Endothelial cell (in vitro differentiated cells): Measurements from ENCODE around the gene TBK1. TPM values are rescaled to one million over a fixed set of nuclear protein-coding genes. Genes with fewer than 3 reads are reported as not detected.
"Not testable (repeated sequence)": the region's sequence is repeated elsewhere in the genome, so short reads cannot be mapped to it uniquely, and the experiment has no call there.

Experiments
- DNase-seq: peaks from one replicate; pipeline ENCODE4 v3.0.0; 2021; ENCODE audit warnings: low spot score
- H3K27ac Mint-ChIP-seq: one replicate; pipeline ENCODE4 v1.8.0; 2021; ENCODE audit warnings: mixed read lengths, inconsistent platforms; ENCODE audit not compliant: unreplicated experiment
- H3K27me3 Mint-ChIP-seq: one replicate; pipeline ENCODE4 v1.8.0; 2021; ENCODE audit warnings: mild to moderate bottlenecking, moderate library complexity, mixed read lengths, inconsistent platforms; ENCODE audit not compliant: unreplicated experiment
- H3K36me3 Mint-ChIP-seq: one replicate; pipeline ENCODE4 v1.8.0; 2021; ENCODE audit warnings: mild to moderate bottlenecking, low read depth, mixed read lengths, inconsistent platforms; ENCODE audit not compliant: unreplicated experiment
- H3K4me1 Mint-ChIP-seq: one replicate; pipeline ENCODE4 v1.8.0; 2021; ENCODE audit warnings: mild to moderate bottlenecking, mixed read lengths, inconsistent platforms; ENCODE audit not compliant: unreplicated experiment
- H3K4me3 Mint-ChIP-seq: one replicate; pipeline ENCODE4 v1.8.0; 2021; ENCODE audit warnings: mild to moderate bottlenecking, mixed read lengths, inconsistent platforms; ENCODE audit not compliant: unreplicated experiment
- H3K9me3 Mint-ChIP-seq: one replicate; pipeline ENCODE4 v1.8.0; 2021; ENCODE audit warnings: mixed read lengths, inconsistent platforms; ENCODE audit not compliant: unreplicated experiment
- total RNA-seq: library from RNA; stranded (reverse); fragmentation: NEBNext Ultra II Directional; extraction: Animal tissue kit (Norgen Biotek cat#: 25700); gene quantifications from one replicate; pipeline ENCODE4 v1.2.1, GENCODE V29; 2021; ENCODE audit not compliant: unreplicated experiment
- TF ChIP-seq, protein P1 (sequence below): fragments of 200-600 bp; sonication (generic); IDR thresholded peaks from one replicate; pipeline ENCODE4 v1.5.0; 2021; ENCODE audit warnings: antibody characterized with exemption; ENCODE audit not compliant: unreplicated experiment

Gene TBK1
- total RNA-seq, 1 donor from 2014 or later = 20.6 TPM

DNA sequence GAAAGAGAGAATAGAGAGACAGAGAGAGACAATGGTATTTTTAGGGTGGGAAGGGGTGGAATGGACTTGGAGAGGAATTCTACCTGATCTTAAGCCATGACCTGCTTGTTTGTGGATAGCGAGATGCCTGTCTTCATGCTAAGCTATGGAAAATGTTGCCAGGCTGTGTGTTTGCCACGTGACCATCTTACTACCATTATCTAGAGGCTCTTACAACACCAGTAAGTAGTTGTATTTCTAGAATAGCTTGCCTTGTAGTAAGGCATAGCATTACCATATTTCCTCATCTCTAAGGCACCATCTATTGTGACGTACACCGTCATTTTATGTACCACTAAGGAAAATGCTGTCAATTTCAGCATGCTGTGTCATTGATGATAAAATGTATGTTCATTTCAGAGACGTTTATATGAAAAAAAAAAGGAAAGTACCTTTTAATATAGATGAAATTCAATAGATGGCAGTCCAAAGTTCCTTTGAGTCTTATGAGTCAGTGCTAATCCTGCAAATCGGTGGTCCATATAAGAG is 82.8 kb downstream of the TBK1 start:
- H3K27me3 Mint-ChIP-seq = no peaks in the 10 kb centered on the region
- TF ChIP-seq, protein P1, sequence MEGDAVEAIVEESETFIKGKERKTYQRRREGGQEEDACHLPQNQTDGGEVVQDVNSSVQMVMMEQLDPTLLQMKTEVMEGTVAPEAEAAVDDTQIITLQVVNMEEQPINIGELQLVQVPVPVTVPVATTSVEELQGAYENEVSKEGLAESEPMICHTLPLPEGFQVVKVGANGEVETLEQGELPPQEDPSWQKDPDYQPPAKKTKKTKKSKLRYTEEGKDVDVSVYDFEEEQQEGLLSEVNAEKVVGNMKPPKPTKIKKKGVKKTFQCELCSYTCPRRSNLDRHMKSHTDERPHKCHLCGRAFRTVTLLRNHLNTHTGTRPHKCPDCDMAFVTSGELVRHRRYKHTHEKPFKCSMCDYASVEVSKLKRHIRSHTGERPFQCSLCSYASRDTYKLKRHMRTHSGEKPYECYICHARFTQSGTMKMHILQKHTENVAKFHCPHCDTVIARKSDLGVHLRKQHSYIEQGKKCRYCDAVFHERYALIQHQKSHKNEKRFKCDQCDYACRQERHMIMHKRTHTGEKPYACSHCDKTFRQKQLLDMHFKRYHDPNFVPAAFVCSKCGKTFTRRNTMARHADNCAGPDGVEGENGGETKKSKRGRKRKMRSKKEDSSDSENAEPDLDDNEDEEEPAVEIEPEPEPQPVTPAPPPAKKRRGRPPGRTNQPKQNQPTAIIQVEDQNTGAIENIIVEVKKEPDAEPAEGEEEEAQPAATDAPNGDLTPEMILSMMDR = no peak
- no peak overlapping the region for H3K27ac Mint-ChIP-seq
- no peaks in the 10 kb centered on the region for H3K9me3 Mint-ChIP-seq
- DNase-seq = no peak
- no peak overlapping the region for H3K4me3 Mint-ChIP-seq
- no peaks in the 10 kb centered on the region for H3K4me1 Mint-ChIP-seq
- H3K36me3 Mint-ChIP-seq = no peaks in the 10 kb centered on the region

DNA sequence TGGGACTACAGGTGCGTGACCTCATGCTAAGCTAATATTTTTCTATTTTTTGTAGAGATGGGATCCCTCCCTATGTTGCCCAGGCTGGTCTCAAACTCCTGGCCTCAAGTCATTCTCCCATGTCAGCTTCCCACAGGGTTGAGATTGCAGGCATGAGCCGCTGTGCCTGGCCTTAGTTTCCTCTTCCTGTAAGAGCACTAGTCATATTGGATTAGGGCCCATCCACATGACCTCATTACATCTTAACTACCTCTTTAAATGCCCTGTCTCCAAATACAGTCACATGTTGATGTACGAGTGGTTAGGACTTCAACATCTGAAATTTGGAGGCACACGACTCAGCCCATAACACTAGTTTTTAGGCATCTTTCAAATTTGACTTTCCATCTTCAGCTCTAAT is 86.2 kb downstream of the TBK1 start:
- DNase-seq = no peak
- Mint-ChIP-seq H3K36me3 (no peaks in the 10 kb centered on the region), H3K9me3 (no peaks in the 10 kb centered on the region), H3K27ac (no peak overlapping the region), H3K4me3 (no peak overlapping the region), H3K4me1 (no peaks in the 10 kb centered on the region), H3K27me3 (peaks cover 2% of the 10 kb centered on the region)
- TF ChIP-seq, protein P1 = no peak

DNA sequence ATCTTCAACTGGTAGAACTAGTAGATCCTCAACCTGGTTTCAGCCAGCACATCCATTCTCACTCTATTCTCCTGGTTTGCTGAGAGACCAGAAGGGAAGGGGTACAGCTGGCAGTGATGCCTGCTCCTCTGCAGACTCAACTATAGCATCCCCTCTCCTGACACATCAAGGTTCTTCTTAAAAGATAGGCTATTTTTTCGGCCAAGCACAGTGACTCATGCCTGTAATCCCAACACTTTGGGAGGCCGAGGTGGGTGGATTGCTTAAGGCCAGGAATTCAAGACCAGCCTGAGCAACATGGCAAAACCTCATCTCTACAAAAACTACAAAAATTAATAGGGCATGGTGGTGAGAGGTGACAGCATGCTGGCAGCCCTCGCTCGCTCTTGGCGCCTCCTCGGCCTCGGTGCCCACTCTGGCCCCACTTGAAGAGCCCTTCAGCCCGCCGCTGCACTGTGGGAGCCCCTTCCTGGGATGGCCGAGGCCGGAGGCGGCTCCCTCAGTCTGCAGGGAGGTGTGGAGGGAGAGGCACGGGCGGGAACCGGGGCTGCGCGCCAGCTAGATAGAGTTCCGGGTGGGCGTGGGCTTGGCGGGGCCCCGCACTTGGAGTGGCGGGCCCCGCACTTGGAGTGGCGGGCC is 90.6 kb downstream of the TBK1 start:
- H3K27me3 Mint-ChIP-seq, H3K4me3 Mint-ChIP-seq, H3K9me3 Mint-ChIP-seq, DNase-seq, H3K27ac Mint-ChIP-seq, H3K36me3 Mint-ChIP-seq, H3K4me1 Mint-ChIP-seq: not testable (repeated sequence)

DNA sequence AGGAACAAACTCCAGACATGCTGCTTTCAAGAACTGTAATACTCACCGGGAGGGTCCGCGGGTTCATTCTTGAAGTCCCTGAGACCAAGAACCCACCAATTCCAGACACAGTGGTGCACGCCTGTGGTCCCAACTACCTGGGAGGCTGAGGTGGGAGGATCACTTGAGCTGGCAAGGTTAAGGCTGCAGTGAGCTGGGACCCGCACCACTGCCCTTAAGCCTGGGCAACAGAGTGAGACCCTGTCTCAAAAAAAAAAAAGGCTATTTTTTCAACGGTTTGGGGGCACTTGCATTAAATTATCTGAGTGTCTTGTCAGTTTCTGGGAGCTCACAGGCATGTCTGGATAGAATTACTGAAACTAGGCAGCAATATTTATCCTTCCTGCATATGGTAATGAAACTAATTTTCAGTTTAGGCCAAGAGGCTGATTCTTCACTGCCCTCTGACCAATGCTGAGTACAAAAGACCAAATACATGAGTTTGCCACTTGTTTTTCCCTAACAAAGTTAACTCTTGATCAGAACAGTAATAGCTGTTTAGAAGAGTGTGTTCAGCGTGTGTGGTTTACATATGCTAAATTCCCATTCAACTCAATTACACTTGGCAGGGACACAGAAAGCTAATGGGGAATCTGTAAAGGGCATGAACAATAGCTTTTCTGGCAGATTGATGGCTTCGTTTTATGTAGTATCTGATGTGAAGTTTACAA is 92.6 kb downstream of the TBK1 start:
- Mint-ChIP-seq H3K36me3 (no peaks in the 10 kb centered on the region), H3K9me3 (no peaks in the 10 kb centered on the region), H3K27ac (no peak overlapping the region), H3K4me3 (no peak overlapping the region), H3K4me1 (peaks cover 7% of the 10 kb centered on the region), H3K27me3 (peaks cover 4% of the 10 kb centered on the region)
- TF ChIP-seq, protein P1 = no peak
- DNase-seq = no peak

DNA sequence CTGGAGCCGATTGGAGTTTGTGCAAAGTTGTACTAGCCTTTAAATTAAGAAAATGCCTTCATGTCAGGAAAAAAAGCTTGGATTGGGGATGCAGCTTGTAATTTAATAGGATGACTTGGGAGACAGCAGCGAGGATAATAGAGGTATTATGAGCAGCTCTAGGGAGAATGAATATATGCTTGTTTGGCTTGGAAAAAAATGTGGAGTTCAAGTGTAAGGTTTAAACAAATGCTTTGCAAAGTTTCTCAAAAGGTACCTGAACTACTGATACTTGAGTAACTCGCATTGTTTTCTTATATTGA is 93.1 kb downstream of the TBK1 start:
- no peaks in the 10 kb centered on the region for H3K9me3 Mint-ChIP-seq
- peaks cover 4% of the 10 kb centered on the region for H3K27me3 Mint-ChIP-seq
- TF ChIP-seq, protein P1 = no peak
- peaks cover 10% of the 10 kb centered on the region for H3K4me1 Mint-ChIP-seq
- no peak overlapping the region for H3K27ac Mint-ChIP-seq
- no peaks in the 10 kb centered on the region for H3K36me3 Mint-ChIP-seq
- H3K4me3 Mint-ChIP-seq = no peak overlapping the region
- DNase-seq = no peak
